ENCODE measurements around the gene TPR.

Gene TPR

GRCh38 chr1:186327331-186327730 is 47.7 kb downstream of the TPR start:
- no peak for DNase-seq (ENCODE audit: low spot score)

DNA sequence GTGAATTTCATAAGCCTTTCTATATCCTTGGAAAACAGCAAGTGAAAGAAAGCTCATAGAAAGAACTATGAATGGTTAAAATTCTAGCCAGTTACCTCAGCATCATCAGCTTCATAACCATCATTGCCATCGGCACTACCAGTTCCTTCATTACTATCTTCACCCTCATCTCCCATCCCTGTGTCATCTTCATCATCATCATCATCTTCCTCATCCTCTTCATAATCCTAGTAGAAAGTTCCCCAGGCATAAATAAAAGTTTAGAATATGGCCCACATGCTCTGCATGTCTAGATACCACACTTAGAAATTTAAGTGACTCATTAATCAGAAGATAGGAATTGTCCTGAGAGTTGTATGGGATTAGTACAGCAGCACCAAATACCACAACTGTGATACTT is 49.0 kb downstream of the TPR start:
- no peak for DNase-seq (ENCODE audit: low spot score)

GRCh38 chr1:186325239-186325638 is 49.8 kb downstream of the TPR start:
- no peak for DNase-seq (ENCODE audit: low spot score)

DNA sequence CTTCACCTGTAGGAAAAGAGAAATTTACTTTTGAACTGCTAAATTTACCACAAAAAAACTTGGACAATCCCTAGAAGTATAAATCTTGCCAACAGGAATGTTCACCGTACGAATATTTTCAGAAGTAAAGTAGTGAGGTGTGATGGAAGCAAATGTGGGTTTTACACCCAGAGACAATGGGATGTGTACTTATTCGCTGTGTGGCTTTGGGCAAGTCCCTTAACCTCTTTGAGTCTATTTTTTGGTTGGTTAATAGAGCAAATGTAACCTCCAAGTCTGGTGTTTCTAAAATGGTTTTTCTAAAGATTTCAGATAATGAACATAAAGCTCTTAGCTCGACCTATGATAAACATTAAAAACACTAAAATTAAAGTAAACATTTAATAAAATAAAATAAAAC is 51.2 kb downstream of the TPR start:
- DNase-seq (ENCODE audit: low spot score): no peak

DNA sequence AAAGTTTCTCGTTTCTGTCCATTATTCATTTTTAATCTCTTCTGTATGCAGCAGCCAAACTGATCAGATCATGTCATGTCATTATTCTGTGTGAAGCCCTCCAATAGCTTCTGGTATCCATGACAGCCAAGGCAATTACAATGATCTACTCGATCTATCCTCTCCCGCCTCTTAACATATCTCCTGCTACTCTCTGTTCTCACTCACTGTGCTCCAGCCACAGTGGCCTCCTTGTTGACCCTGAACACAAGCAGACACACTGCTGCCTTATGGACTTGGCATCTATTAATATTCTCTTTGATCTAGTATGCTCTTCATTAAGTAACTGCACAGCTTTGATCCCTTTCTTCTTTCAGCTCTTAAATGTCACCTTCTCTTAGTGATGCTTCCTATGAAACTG is 59.5 kb downstream of the TPR start:
- DNase-seq (ENCODE audit: low spot score): no peak

GRCh38 chr1:186311375-186312051 is 63.5 kb downstream of the TPR start:
- no peak for DNase-seq (ENCODE audit: low spot score)

- DNase-seq (ENCODE audit: low spot score): no peak
Measured at GRCh38 chr1:186310307-186310706, 64.7 kb downstream of the TPR start.

DNA sequence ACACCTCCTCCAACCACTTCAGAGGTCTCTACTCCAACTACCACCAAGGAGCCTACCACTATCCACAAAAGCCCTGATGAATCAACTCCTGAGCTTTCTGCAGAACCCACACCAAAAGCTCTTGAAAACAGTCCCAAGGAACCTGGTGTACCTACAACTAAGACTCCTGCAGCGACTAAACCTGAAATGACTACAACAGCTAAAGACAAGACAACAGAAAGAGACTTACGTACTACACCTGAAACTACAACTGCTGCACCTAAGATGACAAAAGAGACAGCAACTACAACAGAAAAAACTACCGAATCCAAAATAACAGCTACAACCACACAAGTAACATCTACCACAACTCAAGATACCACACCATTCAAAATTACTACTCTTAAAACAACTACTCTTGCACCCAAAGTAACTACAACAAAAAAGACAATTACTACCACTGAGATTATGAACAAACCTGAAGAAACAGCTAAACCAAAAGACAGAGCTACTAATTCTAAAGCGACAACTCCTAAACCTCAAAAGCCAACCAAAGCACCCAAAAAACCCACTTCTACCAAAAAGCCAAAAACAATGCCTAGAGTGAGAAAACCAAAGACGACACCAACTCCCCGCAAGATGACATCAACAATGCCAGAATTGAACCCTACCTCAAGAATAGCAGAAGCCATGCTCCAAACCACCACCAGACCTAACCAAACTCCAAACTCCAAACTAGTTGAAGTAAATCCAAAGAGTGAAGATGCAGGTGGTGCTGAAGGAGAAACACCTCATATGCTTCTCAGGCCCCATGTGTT is 66.6 kb downstream of the TPR start:
- DNase-seq (ENCODE audit: low spot score): no peak

GRCh38 chr1:186307445-186307844 is 67.6 kb downstream of the TPR start:
- no peak for DNase-seq (ENCODE audit: low spot score)

DNA sequence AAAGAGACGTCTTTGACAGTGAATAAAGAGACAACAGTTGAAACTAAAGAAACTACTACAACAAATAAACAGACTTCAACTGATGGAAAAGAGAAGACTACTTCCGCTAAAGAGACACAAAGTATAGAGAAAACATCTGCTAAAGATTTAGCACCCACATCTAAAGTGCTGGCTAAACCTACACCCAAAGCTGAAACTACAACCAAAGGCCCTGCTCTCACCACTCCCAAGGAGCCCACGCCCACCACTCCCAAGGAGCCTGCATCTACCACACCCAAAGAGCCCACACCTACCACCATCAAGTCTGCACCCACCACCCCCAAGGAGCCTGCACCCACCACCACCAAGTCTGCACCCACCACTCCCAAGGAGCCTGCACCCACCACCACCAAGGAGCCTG is 68.5 kb downstream of the TPR start:
- DNase-seq (ENCODE audit: low spot score): no peak

GRCh38 chr1:186304982-186305949 is 69.8 kb downstream of the TPR start:
- peak; percentile 37 for DNase-seq (ENCODE audit: low spot score)

DNA sequence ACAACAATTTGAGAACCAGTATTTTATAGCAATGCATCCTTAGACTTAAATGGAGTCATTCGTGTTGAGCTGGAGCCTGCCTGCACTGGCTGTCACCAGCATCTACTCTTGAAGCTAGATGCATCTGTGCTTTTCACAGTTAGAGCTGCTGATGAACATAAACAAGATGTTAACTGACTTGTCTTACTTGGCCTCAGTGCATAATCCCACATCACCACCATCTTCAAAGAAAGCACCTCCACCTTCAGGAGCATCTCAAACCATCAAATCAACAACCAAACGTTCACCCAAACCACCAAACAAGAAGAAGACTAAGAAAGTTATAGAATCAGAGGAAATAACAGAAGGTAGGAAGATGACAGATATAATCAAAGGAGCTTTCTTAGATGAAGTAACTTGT is 71.1 kb downstream of the TPR start:
- no peak for DNase-seq (ENCODE audit: low spot score)

DNA sequence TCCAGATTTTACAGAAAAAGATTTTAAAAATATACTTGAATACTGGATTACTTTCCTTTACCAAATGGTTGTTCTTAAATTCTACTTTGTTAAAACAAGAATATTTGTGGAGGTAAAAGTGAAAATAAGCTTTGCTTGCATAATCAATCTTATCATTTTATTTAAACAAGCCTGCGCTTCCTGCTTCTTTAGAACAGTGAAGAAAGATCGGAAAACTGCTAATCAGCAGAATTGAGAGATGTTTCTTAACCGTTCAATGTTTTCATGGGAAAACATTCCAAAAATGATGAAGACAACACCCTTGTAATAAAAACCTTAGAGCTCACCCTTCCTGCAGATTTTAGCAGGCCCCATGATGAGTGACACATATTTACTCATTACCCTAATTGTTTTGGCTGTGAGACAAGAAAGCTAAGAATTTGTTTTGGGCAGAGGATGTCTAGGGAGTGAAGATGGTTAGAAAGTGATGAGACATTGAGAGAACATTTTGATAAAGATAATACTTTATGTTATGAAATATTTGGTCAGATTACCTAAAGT is 72.6 kb downstream of the TPR start:
- no peak for DNase-seq (ENCODE audit: low spot score)

- no peak for DNase-seq (ENCODE audit: low spot score)
Measured at GRCh38 chr1:186301448-186301847, 73.6 kb downstream of the TPR start.

DNA sequence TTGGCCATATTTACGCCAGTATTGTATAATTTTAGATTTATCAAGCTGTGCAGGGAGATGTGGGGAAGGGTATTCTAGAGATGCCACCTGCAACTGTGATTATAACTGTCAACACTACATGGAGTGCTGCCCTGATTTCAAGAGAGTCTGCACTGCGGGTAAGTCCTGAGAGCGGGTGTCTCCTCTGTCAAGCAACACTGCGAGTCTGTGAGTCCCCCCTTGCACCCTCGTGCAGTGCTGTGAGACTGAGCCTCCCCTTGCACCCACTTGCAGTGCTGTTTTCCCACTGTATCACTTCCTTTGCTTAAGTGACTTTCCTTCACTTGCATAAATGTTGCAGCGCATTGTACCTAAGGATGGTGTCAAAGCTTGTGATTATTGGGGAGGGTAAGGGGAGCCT is 75.0 kb downstream of the TPR start:
- no peak for DNase-seq (ENCODE audit: low spot score)

- DNase-seq (ENCODE audit: low spot score): no peak
Measured at GRCh38 chr1:186299570-186299969, 75.5 kb downstream of the TPR start.

DNA sequence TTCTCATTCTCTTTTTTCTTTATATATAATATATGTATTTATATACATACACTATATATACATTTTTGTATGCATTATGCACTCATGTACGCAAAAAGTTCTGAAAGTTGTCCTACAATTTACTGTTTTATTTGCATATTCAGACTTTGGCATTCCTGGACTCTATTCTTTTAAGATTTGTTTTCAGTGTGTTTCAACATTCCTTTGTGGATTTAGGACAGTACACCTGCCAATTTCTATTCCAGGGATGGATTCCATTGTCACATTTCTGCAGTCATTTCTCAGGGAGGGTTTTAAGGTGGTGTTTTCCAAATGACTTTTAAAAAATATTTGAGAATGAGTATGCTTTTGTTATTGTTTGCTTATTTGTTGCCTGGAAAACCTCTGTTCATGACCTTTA is 76.2 kb downstream of the TPR start:
- no peak for DNase-seq (ENCODE audit: low spot score)

- DNase-seq (ENCODE audit: low spot score): no peak
Measured at GRCh38 chr1:186297439-186298045, 77.5 kb downstream of the TPR start.

GRCh38 chr1:186295980-186296379 is 79.1 kb downstream of the TPR start, which contains the start of gene PRG4:
TSS of gene PRG4 (plus strand) at chr1:186296279.
- no peak for DNase-seq (ENCODE audit: low spot score)

DNA sequence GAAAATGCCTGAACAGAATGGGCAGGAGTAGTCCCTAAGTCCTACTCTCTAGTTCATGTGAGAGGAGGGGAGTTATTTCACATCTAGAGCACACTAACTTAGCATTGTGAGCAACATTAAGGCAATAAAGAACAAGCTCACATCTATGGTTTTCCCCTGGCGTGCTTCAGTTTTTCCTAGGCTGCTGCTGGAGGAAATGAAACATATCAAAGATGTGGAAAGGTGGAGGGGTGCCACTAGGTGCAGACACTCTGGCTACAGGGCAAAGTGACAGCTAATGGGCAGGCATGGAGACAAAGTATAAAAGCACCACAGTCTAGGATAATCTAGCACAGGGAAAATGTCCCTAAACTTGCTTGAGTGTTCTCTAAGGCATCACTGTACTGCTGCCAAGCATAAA is 82.2 kb downstream of the TPR start:
- DNase-seq (ENCODE audit: low spot score): no peak

- DNase-seq (ENCODE audit: low spot score): no peak
Measured at GRCh38 chr1:186291271-186291670, 83.8 kb downstream of the TPR start.
